NCI-H748 treated with DMSO at 0.1 percent for 48 hours (cell line): ENCODE measurements around the gene CARM1.
A peak's percentile ranks its signal among the peaks of the same experiment; 100 is the strongest.

Experiments used
- DNase-seq: peaks from one replicate; lab custom pipeline; 2025; lab: John Stamatoyannopoulos, UW

The CARM1 gene

DNA sequence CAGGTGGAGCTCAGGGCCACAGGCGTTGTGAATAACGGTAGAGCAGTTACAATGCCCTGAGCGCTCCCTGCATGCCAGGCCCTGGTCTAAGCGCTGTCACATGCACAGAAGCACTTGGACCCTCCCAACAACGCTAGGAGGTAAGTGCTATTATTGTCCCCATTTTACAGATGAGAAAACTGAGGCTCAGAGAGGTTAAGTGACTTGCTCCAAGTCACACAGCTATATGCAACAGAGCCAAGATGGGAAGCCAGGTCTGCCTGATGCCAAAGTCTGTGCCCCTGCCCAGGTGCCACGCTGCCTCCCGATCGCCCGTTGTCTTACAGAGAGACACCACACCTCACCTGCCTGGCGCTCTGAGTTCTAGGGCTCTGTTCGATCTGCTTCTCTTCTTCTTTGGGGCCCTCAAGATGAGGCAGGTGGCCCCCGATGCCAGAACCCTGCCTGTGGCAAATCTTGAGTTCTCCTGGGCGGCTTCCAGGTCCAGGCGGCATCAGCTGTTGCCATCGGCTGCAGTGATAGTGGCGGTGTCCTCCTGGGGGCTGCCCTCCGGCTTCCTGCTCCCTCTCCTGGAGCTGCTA lies 37.1 kb downstream of the CARM1 start:
- DNase-seq: no peak

DNA sequence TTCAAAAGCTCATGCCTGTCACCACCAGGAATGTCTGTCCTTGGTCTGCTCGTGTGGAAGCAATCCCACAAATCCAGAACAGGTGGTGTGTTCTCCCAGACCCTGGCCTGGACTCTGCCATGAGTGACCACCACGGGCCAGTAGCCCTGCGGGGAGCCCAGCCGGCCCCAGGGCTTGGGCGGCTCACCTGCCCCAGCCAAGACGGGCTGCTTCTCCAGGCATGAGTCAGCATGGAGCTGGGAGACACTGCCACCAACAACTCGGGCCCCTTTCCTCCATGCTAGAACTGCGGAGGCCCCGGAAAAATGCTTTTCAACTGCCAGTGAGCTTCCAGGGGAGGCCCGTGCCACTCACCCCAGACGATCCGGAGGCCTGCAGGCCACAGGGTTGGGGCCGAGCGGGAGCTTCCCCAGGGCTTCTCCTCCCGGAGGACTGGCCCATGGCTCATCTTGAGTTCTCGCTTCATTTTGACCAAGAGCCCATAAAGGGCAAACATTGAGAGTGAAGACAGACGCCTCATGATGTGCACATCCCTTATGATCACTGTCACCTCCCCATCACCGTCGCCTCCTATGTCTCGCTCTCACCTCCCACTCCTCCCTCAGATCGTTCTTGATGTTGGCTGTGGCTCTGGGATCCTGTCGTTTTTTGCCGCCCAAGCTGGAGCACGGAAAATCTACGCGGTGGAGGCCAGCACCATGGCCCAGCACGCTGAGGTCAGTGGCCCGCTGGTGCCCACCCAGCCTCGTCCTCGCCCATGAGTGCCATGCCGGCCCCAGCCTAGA lies 40.4 kb downstream of the CARM1 start:
- no peak for DNase-seq

DNA sequence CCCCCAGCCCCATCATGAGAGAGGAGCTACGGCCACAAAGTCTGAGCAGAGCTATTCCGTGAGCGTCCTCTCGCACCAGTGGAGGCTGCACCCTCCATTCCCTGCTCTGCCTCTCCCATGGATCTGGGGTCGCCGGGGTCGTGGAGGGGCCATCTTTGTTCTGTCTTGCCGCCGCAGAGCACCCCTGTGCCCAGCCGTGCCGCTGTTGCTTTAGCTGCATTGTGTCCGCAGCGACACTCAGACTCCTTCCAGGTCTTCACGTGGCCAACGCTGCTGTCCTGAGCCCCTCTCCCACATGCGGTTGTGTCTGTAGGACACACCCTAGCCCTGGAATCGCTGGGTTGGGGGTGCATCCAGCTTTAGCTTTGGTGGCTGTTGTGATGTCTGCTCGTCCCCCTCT lies 41.3 kb downstream of the CARM1 start:
- no peak for DNase-seq

DNA sequence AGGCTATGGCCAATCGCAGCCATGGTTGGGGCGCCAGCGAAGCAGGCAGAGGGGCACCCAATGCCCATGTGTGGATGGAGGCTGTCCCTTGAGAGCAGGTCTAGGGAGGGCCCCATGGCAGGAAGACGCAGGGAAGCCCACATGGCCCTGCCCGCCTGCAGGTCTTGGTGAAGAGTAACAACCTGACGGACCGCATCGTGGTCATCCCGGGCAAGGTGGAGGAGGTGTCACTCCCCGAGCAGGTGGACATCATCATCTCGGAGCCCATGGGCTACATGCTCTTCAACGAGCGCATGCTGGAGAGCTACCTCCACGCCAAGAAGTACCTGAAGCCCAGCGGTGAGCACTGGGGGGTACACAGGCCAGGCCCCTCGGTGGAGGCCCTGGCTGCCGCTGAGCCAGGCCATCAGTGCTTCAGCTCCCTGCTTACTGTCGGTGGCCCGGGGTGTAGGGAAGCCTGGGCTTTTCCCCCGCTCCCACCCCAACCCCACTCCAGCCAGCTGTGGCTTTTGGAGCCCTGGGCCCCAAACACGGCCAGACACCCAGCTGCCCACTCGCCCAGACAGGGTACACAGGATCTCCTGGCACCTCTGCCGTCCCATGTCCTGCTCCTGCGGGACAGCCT lies 42.5 kb downstream of the CARM1 start:
- no peak for DNase-seq

DNA sequence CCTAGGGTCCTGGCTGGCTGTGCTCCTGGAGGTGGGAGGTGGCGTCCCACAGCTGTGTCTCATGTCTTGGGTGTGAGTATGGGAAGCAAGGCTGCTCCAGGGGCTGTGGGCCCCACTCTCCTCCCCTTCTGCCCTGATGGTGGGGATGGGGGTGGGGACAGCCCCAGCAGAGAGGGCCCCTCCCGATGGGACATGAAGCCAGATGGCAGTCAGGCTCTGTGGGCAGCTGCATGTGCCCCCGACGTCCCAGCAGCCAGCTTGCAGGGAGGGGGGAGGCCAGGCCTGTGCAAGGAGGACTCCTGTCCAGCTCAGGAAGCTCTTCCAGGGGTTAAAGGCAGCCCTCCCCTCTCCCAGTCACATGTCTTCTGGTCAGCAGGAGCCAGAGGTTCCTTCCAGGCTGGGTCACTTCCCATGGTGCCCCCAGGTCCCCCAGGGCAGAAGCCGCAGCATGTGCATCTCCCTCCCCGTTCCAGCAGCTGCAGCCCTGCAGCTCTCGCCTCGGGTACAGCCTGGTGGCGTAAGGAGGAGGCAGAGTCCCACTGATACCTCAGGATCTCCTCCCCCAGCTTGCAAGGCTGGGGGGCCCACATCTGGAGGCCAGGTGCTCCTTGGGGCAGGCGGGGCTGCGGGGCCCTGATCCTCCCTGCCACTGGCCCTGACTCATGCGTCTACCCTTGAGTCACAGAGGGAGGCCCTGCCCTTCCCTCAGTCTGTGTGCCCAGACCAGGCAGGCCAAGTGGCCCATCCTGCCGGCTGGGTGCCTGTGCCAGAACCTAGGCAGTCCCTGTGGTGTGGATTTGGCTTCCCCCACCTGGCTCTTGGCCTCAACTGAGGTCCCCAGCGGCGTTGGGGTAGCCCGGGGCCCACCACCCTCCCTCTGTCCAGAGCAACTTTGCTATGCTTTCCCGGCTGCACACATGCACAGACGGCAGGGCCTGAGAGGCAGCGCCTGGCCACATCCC lies 44.1 kb downstream of the CARM1 start:
- no peak for DNase-seq

GRCh38 chr19:10916602-10917001 lies 45.2 kb downstream of the CARM1 start:
- DNase-seq: no peak

GRCh38 chr19:10918359-10918758 lies 47.0 kb downstream of the CARM1 start:
- no peak for DNase-seq

DNA sequence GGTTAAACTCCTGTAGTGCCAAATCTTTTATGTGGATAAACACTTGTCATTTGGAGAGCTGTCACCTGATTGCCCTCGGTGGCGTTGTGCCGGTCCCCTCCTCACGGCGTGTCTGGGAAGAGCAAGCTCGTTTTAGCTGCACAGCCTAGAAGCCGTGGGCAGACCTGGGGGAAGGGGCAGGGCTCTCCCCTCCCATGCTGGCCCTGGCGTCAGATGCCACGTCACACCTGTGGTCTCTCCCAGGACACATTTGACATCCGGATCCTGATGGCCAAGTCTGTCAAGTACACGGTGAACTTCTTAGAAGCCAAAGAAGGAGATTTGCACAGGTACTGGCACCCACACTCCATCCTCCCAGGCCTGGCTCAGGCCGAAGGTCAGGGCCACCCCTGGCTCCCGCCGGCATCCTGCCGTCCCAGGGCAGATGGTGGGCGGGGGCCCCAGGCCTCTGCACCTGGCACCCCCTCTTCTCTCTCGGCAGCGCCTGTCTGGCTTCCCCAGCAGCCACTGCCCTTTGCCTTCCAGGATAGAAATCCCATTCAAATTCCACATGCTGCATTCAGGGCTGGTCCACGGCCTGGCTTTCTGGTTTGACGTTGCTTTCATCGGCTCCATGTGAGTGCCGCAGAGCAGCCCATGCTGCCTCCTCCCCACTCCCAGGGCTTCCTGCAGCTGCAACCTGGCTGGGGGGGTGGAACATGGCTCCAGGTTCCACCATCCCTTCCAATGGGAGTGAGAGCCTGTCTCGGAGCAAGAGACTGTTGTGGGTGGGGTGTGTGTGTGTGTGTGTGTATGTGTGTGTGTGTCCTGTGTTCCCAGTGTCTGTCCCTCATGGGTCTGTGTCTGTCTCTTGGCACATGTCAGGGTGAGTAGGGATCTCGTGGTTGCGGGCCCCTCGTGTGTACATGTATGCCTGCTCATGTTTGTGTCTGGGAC lies 48.3 kb downstream of the CARM1 start:
- DNase-seq: no peak

GRCh38 chr19:10920288-10920655 lies 48.9 kb downstream of the CARM1 start:
- DNase-seq: no peak

- DNase-seq: no peak
Measured at GRCh38 chr19:10920781-10921180, 49.4 kb downstream of the CARM1 start.

DNA sequence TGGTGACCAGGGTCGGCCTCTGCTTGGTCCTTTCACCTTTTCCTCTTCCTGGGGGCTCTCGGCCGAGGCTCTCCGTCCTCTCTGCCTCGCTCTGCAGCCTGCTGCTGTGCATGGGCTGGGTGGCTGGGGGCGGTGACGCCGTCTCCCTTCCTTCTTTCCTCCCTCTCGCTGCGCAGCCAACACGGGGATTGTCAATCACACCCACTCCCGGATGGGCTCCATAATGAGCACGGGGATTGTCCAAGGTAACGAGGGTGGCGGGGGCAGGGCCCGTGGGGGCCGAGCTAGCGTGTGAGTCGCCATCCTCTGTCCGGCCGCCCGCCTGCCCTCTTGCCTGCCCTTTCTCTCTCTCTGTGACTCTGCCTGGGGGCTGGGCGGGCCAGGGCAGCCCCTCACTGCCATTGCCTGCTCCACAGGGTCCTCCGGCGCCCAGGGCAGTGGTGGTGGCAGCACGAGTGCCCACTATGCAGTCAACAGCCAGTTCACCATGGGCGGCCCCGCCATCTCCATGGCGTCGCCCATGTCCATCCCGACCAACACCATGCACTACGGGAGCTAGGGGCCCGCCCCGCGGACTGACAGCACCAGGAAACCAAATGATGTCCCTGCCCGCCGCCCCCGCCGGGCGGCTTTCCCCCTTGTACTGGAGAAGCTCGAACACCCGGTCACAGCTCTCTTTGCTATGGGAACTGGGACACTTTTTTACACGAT lies 50.0 kb downstream of the CARM1 start:
- no peak for DNase-seq

GRCh38 chr19:10921910-10922637 lies 50.7 kb downstream of the CARM1 start:
- no peak for DNase-seq

DNA sequence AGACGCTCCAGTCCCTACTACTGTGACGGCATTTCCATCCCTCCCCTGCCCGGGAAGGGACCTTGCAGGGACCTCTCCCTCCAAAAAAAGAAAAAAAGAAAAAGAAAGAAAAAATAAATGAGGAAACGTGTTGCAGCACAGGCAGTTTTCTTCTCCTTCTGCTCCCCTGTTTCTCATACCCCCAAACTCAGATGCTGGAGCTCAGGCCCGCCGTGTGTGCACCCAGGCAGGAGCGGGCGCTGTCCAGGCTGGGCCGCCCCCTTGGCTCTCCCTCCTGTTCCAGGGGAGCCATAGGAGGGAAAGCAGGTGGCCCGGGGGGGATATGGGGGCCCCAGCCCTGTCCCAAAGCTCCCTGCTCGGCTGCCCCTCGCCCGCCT lies 51.3 kb downstream of the CARM1 start:
- no peak for DNase-seq

DNA sequence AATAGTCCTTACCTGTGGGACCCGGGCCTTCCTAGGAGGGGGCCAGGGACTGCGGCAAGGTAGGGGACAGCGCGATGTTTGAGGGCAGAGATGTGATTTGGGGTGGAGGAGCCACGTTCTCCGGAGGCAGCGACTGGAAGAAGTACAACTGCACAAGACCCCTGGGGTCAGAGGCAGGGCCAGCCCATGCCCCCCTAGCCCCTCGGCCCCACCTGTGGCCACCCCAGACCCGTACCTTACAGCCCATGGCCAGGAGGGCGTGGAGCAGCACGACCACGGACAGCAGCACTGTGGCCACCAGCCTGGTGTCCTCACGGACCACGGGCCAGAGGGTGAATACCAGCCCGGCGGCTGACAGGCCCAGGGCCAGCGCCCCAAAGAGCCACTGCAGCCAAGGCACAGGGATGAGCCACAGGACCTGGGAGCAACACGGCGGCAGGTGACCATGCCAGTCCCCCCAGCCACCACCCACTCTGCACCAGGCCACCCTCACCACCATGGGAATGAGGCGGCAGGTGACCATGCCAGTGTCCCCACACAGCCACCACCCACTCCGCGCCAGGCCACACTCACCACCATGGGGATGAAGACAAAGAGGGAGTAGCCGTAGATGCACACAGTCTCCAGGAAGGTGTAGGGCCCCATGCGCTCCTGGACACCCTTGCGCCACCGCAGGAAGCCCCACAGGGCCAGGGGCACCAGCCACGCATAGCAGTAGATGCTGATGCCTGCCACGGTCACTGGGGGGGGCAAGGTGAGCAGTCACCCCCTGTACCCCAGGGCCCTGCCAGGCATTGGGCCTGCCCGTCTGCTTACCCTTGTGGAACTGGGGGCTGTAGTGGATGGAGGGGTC lies 52.1 kb downstream of the CARM1 start:
- no peak for DNase-seq

DNA sequence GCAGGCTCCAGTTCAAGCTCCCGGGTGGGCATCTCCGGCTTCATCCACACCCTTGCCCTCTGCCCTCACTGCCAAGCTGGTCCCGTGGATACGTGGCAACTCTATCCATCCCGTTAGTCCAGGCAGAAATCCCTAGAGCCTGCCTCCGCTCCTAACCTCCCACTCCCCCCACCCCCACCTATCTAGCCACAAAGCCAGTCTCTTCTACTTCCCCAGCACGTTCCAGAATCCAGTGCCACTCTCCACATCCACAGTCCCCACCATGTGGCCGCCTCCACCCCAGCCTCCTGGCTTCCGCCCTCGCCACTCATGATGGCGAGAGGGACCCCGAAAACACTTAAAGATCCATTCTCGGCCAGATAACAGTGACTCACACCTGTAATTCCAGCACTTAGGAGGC lies 53.2 kb downstream of the CARM1 start:
- no peak for DNase-seq

- no peak for DNase-seq
Measured at GRCh38 chr19:10927730-10928562, 56.6 kb downstream of the CARM1 start.

GRCh38 chr19:10928563-10929401 lies 57.4 kb downstream of the CARM1 start, which contains the start of the genes TIMM29 and YIPF2:
Gene TIMM29, plus strand, starts transcription at chr19:10928811. Its CDS starts 12 bp downstream, at chr19:10928823.
Gene YIPF2, minus strand, starts transcription at chr19:10928639. Its CDS starts 229 bp downstream, at chr19:10928410.
- DNase-seq: peak; percentile 91
